AG08395 (cell line): ENCODE measurements around the gene NKAIN2.
"Not testable (repeated sequence)": the region's sequence is repeated elsewhere in the genome, so short reads cannot be mapped to it uniquely, and the experiment has no call there.

Experiments used
- DNase-seq: peaks from one replicate; pipeline ENCODE4 v3.0.0; 2012; ENCODE audit warnings: mixed read lengths, low spot score

The NKAIN2 gene

DNA sequence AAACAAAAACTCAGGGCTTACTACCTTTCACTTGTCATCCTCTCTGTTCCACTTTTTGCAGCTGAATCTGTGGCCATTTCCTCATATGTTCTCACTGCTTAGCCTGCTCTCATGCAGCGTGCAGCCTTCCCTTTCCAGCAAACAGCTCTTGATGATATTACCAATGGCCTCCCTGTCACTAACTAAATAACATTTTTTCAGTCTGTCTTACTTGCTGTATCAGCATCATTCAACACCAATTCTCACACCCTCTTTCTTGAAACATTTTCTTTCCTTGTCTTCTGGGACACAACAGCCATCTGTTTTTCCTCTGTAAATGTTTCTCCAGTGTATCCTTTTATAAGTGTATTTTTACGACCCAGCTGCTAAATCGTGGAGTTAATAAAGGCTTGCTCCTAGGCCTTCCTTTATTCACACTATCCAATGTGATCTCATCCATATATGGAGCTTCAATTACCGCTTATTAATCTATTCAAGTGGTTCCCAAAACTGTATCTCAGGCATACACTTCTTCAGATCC, 634.9 kb downstream of the NKAIN2 start:
- DNase-seq = no peak

GRCh38 chr6:124441450-124441849, 637.8 kb downstream of the NKAIN2 start:
- no peak for DNase-seq

GRCh38 chr6:124443541-124443940, 639.9 kb downstream of the NKAIN2 start:
- DNase-seq = no peak

- DNase-seq = no peak
These were observed 641.9 kb downstream of the NKAIN2 start for GRCh38 chr6:124445581-124445980.

DNA sequence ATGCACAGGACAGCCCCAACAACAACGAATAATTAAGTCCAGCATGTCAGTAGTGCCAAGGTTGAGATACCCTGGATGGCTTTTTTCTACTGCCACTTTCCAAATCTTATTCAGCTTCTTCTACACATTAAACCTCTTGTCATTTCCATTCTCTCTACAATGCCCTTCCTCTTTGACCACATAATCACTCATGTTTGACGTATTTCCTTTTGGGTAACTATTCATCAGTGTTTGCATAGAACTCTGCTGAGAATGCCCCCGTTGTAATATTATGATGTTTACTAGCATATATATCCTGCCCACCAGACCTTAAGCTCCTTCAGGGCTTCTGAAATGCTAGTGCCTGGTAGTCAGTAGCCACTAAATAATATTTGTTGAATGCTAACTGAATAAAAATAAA, 643.3 kb downstream of the NKAIN2 start:
- DNase-seq = no peak

- no peak for DNase-seq
These were observed 655.6 kb downstream of the NKAIN2 start for GRCh38 chr6:124459268-124459667.

GRCh38 chr6:124462750-124463149, 659.1 kb downstream of the NKAIN2 start:
- no peak for DNase-seq

DNA sequence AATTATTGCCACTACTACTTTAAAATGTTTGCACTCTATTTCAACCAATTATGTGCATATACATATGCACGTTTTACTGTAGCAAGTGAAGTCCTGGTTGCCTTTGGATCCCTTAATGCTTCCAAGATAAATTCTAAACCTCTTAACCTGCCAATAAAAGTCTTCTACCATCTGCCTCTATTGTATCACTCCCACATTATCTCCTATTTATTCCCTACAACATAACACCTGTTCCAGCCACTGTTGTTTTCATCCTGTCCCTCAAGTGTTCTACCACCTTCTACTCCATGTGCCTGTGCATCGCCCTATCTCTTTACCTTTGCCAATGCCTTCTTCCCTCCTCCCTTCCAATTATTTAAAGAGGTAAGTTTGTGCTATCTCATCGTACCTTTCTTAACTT, 659.6 kb downstream of the NKAIN2 start:
- no peak for DNase-seq

- DNase-seq = not testable (repeated sequence)
These were observed 660.9 kb downstream of the NKAIN2 start for GRCh38 chr6:124464600-124464999.

DNA sequence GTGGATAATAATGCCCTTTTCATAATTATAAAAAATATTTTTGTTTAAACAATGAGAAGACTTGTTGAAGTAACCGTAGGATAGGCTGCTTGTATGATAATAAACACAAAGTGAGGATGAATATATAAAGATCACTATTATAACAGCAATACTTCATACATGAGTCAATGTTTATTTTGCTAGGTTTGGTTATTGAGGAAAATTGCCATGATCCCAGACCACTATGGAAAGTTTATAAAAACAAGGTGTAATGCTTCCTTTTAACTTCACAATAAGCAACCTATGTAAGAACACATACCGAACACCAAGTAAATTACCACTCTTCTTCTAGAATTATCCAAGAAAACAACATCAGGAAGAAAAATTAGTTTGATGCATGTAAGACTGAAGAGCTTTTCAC, 663.3 kb downstream of the NKAIN2 start:
- DNase-seq = no peak

- DNase-seq = no peak
These were observed 663.7 kb downstream of the NKAIN2 start for GRCh38 chr6:124467366-124467765.

DNA sequence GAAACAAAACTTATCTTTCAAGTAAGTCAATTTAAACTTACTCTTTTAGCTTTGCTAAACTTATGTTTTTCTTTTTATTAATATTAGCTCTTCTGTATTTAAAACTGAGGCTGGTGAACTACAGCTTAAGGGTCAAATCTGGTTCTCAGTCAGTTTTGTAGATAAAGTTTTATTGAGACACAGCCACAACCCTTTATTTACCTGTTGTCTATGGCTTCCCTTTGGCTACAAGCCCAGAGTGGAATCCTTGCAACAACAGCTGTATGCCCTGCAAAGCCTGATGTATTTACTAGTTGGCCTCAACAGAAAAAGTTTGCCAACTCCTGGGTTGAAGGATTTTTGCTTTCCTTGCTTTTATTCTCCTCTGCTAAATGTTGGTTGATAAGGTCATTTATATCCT, 667.1 kb downstream of the NKAIN2 start:
- DNase-seq = no peak

GRCh38 chr6:124475176-124475575, 671.5 kb downstream of the NKAIN2 start:
- no peak for DNase-seq

- DNase-seq = no peak
These were observed 675.2 kb downstream of the NKAIN2 start for GRCh38 chr6:124478906-124479305.

DNA sequence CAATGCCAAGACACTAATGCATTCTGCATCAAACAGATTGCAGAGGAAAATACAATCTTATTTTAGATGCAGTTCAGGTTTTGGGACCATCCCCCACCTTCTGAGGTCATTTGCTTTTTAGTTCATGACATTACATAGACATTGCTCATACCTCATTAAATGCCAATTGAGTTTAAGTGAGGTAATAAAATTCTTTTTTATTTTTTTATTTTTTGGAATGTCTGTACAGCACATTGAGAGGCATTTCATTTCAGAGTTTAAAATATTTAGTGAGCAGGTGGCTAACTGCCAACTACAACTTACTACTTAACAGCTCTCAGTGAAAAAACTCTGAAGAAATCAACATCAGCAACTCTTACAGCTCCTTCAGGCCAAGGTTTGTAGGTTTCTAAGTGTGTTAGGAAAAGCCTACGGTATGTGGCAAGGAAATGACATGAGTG, 676.3 kb downstream of the NKAIN2 start:
- no peak for DNase-seq

DNA sequence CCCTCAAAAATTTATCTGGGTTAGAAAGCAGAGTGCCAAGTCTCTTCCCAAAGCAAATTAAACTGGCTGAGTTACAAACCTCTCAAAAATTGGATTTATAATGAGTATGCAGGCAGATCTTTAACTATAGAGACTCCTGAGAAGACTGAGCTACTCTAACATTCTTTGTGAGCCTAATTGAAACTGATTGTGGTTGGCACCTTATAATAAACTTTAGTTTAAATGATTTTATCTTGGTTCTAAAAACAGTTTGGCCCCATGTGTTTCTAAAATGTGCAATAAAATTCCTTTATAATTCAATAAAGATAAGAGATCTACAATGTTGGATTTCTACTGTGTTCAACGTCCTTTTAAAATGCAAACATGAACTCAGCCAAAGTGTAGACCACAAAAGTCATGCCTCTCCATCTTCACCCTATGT, 678.4 kb downstream of the NKAIN2 start:
- no peak for DNase-seq

GRCh38 chr6:124487623-124488431, 684.2 kb downstream of the NKAIN2 start:
- no peak for DNase-seq

DNA sequence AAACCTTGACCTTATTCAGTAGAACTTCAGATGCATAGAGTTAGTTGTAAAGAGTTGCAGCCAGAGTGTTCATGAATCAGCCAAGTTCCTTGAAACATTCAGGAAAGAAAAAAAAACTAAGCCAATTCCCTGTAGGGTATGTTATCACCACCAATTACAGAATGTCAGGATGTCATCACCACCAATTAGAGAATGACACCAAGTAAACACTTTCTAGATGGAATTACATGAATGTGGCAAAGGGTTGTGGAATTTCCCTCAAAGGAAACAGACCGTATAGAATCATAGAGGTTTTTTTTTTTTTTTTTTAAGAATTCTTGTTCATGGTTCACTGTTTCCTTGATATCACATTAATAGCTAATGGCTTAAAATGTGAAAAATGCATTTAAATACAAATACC, 686.5 kb downstream of the NKAIN2 start:
- no peak for DNase-seq

DNA sequence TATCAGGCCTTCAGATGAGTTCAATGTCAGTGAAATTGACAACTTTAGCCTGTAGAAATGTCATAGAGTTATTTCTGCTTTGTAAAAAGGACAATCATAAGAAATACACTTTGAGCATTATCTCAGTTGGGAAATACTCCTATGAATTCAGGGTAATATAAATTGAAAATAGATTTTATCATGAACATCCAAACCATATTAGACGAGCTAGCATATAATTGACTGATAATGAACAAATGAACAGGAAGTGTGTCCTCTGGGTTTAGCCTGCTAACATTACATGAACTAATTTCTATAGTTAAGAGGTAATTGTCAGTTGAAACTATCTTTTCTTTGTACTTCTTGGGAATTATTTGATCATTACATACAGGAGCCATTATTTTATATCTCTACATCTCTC, 689.6 kb downstream of the NKAIN2 start:
- no peak for DNase-seq

DNA sequence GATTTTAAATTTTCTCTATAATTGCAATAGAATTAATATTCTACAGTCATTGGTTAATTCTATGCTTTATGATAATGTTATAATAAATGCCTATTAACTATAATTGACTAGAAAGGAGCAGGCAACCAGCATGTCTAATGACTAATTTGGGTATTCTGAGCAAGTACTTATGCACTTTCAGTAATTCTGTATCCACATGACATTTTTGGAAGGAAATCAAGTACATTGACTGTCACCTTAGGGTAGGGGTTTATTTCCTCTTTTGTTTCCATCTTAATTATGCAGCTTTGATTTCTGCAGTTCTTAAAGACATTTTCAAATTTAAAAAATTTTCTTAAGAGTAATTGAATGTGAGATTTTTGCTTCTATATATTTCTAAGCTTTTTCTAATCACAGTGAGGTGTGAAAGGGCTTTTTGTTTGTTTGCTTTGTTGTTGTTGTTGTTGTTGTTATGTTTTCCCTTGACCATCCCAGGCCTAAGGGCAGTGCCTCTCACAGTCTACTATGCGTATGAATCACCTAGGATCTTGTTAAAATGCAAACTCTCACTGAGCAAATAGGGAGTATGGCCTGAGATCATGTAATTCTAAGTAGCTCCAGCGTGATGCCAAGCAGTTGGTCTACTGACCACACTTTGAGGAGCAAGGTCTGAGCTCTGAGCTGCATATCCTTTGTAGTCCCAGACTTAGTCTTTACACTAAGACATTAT, 691.4 kb downstream of the NKAIN2 start:
- DNase-seq = no peak

DNA sequence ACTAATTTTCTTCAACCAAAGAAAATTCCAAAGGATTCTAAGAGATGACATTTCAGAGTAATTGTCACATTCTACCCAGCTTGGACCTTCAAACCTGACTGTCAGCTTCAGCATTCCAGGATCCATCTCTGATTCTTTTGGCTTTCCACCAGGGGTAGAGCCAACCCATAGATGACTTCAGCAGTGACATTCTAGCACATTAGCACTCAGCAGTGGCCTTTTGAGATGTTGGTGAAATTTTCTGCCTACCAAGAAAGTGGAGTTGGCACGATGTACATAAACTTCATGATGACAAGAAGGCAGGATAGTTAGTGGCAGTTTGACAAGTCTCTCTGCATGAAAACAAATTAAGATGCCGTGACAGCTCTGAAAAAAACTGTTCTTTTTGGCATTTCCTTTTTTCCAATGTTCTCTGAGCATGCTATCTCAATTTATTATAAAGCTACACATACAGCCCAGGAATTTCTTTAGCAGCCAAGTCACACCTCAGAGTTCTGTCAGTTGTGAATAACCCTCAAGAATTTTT, 692.1 kb downstream of the NKAIN2 start:
- no peak for DNase-seq

GRCh38 chr6:124496334-124496733, 692.7 kb downstream of the NKAIN2 start:
- DNase-seq = no peak

GRCh38 chr6:124512431-124512830, 708.8 kb downstream of the NKAIN2 start:
- DNase-seq = no peak
